Activated CD8-positive, alpha-beta memory T cell treated with anti-CD3 and anti-CD28 coated beads, Interleukin-2, amount 50 U/mL, for 24 hours (primary cell): ENCODE results near the gene ZNF23.
"Not testable (repeated sequence)": the region's sequence is repeated elsewhere in the genome, so short reads cannot be mapped to it uniquely, and the experiment has no call there.

Source experiments
- DNase-seq: peaks from one replicate; pipeline ENCODE4 v3.0.0-alpha.2; 2020; ENCODE audit errors: extremely low read depth

The ZNF23 gene

DNA sequence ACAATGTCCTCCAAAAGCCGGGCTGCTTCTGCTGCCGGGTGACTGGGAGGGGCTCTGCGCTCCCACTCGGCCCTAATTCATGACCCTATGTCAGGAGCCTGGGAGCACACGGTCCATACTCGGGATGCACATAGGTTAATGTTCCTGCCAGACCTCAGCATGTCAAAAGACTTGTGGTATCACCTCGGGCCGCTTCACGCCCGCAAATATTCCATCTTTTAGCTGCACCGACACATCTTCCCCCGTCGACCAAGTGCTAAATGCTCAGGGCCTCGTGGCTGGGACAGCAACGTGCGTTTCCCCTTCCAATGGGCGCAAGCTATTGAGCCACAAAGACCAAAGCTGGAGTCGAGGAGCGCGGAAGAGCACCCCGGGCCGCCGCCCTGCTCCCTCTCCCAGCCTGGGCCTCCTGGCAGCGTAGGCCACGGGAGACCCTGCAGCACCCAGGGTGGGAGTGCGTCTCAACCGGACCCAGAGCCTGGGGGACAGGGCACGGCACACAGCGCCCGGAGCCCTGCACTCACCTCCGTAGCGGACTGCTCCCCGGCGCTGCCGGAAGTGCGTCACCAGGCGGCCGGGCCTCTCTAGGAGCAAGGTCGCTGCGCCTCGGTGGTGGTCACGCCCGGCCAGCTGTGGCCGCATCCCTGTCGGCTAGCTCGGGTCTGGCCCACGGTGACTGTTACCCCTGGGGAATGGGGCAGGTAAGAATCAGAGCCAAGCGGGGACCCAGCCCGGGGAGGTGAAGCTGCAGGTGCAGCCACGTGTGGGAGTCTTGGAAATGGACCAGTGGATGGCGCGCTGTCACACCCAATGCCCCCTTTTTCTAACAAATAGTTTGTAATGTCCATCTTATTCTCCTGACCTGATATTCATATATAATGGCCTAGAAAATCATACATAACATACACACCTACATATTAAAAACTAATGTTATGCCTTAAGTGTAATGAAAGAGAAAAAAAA lies at the start of gene ZNF23:
Gene ZNF23 (minus strand): TSS at position 562 of the 963 bp plus-strand sequence. CDS start 5,451 bp downstream, outside the sequence.
- DNase-seq, result peak; percentile 38

DNA sequence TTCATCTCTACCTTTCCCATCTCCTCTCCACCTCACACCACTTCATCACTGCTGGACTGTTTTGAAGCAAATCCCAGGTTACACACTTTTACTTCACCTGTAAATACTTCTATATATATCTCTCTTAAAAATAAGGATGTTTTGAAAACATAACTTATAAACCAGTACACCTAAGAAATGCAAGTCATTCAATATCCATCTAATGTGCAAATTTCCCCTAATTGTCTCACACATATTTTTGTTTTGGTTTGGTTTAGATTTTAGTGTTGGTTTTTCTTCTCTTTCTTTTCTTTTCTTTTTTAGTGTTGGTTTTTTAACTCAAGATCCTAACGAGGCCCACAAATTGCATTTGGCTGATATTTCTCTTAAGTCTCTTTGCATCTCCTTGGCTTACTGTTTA lies 45.0 kb upstream of the ZNF23 start:
- DNase-seq, result no peak

DNA sequence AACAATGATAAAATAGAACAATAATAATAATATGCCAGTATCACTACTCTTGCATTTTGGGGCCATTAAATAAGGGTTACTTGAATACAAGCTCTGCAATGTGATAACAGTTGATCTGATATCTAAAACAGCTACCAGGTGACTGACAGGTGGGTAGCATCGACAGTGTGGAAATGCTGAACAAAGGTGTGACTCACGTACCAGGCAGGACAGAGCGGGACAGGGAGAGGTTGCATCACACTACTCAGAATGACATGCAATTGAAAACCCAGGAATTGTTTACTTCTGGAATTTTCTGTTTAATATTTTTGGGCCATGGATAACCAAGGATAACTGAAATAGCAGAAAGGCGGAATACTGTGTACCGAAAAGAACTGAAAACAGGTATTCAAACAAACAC lies 42.9 kb upstream of the ZNF23 start:
- DNase-seq, result no peak

DNA sequence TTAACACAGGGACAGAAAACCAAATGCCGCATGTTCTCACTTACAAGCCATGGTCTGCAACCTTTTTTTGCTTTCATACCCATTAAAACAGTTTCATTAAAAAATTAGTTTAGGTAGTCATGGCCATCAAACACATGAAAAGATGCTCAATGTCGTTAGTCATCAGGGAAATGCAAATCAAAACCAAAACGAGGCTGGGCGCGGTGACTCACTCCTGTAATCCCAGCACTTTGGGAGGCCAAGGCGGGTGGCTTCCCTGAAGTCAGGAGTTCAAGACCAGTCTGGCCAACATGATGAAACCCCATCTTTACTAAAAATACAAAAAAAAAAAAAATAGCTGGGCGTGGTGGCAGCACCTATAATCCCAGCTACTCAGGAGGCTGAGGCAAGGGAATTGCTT lies 42.0 kb upstream of the ZNF23 start:
- DNase-seq, result not testable (repeated sequence)

DNA sequence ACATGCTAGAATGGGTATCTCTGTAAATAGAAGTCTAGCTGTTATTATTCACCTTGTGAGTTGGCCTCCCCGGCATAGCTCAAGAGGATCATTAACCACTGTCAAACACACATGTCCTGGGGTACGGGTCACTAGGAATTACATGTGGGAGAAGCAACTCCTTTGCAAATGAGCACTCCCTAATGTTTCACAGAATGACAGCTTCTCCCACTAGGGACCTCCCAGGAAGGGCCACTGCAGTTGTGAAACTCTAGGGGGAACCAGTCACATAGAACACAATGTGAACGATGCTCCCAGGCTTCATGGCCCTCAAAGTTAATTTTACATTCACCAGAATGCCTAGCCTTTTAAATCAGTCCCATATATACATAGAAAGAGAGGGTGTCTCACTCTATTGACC lies 39.5 kb upstream of the ZNF23 start:
- DNase-seq, result no peak

DNA sequence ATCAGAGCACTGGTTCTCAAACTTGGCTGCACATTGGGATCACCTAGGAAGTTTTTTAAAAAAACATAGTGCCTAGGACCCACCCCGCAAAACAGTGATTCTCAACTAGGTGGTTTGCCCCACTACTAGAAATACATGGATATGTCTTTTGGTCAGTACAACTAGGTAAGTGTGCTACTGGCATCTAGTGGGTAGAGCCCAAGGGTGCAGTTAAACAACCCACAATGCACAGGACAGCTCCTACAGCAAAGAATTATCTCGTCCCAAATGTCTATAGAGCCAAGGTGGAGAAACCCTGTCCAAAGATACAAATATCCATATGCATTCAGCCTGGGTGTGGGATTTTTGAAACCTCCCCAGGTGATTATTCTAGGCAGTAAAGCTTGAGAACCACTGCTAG lies 38.9 kb upstream of the ZNF23 start:
- no peak for DNase-seq

DNA sequence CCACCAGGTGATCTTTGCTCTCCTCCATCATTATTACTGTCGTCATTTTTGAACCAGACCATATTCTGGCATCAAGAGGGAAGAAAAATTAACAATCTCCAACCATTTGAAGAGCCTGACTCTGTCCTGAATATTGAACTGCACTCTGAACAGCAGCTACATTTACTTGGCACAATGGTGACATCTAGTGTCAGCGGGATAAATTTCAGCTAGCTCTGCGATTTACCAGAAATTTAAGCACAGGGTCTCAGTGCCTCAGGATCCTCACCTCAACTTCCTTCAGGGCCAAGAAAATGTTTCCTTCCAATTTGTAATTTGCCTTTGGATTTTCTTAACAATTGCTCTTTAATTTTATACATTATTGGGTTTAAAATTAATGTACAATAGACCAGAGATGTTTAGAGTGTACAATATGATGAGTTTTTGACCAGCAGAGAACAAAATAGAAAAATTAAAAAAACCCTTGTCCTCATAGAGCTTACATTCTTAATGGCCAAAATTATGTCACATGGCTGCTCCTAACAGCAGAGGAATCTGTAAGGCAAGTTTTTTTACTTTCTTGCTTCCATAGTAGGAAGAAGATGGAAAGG lies 37.8 kb upstream of the ZNF23 start:
- no peak for DNase-seq

DNA sequence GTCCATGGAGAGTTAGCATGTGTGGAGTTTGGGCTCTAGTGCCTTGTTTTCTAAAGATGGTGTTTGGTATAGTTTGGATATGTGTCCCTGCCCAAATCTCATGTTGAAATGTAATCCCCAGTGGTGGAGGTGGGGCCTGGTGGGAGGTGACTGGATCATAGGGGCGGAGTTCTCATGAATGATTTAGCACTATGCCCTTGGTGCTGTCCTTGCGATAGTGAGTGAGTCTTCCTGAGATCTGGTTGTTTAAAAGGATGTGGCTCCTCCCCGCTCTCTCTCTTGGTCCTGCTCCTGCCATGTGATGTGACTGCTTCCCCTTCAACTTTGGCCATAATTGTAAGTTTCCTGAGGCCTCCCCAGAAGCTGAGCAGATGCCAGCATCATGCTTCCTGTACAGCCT lies 36.0 kb upstream of the ZNF23 start:
- DNase-seq, result no peak

DNA sequence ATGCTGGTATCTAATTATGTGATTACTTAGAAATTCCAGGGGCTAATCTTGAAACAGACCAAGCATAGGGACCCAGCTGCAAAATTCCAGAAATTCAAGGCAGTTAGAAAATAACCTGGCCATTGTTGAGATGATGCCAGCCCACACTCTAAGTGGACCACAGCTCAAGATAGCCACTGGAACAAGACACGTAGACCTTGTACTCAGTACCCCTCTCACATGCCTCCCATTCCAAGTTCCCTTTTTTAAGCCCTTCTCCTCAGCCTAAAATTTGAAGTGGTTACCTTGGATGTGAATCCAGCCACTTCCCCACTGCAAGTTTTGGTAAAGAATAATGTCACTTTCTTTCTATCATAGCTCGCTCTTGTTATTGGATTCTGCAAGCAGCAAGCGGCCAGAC lies 31.2 kb upstream of the ZNF23 start:
- no peak for DNase-seq

DNA sequence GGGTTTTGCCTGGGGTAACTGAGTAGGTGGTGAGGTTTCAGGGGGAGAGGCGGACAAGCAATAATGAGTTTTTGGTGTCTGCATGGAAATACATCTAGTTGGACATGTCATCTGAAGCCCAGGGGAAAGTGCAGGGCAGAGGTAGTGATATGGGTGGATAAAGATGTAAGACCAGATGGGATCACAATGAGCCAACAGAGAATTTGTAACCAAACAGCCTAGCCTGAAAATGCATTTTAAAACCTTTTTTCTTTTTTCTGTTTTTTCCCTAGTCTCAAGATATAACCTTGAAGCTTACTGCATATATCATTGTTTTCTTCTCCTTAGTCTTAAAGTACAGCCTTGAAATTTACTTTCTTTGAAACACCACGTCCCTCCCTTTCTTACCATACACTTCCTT lies 30.7 kb upstream of the ZNF23 start:
- DNase-seq, result no peak

DNA sequence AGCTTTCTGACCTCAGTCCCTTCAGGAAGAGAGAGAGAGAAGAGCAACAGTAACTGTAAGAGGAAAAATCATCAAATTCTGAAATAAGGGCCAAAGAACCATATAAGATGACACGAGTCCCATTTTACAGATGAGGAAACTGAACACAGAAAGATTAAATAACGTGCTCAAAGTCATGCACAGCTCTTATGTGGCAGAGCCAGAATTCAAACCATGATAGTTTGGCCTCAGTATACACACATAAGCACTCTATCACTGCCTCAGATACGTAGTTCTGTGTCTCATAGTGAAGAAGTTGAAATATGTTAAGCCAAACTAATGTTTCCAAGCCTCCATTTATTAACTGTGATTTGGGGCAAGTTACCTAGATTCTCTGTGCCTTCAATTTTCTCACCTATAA lies 29.0 kb upstream of the ZNF23 start:
- DNase-seq, result no peak

DNA sequence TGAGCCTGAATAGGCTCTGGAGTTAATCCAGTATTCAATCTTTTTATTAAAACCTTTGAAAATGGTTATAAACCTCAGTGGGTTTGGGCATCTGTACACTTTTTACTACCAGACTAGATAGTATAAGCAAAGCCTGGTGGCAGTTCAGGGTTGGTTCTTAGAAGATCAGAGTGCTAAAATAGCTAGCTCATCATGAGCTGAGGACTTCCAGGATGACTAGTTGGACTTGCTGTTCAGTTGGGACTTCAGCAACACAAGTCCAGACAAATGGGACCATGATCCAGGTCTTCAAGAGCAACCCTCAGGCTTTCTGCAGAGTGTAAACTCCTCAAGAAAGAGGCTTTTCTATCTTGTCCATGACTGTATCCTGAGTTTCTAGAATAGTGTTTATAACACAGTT lies 28.3 kb upstream of the ZNF23 start:
- no peak for DNase-seq

DNA sequence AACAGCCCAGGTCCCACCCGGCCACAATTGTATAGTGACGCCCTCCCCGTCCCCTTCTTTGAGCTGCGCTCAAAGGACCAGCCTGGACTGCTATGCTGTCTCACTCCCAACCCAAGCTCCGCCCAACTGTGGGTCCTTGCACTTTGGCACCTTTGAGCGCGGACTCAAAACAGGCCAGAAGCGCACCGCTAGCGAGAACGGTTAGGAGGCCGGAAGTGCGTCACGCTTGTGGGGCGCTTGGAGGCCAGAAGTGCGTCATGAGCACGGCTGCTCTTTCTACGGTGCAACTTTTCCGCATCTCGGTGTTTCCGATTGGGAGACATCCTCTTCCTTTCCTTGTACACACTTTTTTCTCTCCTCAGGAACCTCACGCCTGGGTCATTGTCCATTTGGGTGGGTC lies 27.1 kb upstream of the ZNF23 start, which contains the start of gene ZNF19:
Gene ZNF19 (minus strand): TSS at position 203 of the 400 bp plus-strand sequence. CDS start 7,210 bp downstream, outside the sequence.
- DNase-seq, result no peak

DNA sequence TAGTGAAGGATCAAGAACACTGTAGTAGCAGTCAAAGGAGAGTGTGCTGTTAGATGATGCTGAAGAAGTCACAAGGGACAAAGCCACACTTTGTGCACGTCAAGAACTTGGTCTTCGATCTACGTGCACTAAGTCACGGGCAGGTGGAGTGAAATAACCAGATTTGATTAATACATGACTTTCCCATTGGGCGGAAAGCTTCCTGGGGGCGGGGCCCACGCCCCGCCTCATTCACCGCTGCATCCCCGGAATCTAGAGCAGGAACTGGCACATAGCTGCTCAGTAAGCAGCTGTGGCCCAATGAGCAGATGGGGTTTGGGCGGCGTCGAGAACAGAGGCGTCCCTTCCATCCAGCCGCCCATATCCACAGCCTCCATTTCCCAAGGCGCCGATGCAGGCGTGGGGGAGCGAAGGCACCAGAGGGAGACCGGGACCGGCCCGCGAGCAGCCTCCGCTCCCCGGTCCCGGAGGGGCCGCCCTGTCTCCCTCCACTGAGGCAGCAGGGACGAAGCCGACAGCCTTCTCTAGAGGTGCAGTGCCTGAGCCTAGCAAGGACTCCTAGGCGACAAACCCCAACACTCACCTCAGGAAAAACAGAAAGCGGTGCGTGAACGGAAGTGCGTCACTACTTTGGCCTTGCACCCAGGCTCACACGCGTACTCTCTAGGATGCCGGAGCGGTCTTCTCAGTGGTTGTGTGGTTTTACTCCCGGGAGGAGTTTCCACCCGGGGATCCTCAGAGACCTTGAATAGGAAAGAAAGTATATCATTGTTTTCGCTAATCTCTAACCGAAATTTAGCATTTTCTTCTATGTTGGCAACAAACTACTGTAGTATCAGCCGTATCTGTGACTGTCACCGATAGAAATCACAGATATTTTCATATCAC lies 22.2 kb upstream of the ZNF23 start:
- peak; percentile 52 for DNase-seq

DNA sequence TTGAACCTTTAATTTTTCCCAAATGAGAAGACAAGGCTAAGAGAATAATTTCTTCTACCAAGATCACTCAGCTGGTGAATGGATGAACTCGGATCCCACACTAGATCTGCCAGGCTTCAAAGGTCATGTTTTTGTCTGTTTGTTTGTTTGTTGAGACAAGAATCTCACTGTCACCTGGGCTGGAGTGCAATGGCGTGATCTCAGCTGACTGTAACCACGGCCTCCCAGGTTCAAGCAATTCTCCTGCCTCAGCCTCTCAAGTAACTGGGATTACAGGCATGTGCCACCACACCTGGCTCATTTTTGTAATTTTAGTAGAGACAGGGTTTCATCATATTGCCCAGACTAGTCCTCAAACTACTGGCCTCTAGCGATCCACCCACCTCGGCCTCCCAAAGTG lies 20.5 kb upstream of the ZNF23 start:
- no peak for DNase-seq

DNA sequence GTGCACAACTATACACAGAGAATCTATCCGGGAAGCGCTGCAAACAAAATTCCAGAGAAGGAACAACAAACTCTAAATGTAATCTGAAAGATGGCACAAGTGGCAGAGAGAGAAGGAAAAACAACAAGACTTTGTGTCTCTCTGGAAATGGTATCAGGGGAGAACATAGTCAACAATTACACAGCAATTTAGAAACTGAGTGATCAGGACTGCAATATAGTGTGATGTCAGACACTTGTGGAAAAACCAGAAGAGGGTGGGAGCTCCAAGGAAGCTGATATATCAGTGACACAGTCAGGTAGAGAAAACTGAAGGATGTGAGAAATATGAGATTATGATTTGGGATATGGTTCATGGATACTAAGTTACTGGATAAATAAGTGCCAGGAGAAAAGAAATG lies 18.9 kb upstream of the ZNF23 start:
- DNase-seq, result no peak

DNA sequence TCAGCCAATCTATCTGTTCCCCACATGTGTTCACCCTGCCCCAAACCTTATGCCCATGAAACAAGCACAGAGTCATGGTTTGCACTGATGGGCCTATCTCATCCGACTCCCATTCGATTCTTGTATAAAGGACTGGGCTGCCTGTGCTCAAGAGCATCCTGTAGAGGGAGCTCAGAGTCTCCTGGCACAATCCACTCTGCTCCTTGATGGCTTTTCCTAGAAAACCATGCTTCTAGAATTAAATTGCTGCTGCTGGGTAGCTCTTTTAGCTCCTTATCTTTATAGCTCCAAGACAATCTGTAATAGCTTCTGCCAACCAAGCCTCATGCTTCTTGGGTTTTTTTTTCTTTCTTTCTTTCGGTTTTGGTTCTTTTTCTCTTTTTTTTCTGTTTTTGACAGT lies 17.4 kb upstream of the ZNF23 start:
- DNase-seq, result no peak

DNA sequence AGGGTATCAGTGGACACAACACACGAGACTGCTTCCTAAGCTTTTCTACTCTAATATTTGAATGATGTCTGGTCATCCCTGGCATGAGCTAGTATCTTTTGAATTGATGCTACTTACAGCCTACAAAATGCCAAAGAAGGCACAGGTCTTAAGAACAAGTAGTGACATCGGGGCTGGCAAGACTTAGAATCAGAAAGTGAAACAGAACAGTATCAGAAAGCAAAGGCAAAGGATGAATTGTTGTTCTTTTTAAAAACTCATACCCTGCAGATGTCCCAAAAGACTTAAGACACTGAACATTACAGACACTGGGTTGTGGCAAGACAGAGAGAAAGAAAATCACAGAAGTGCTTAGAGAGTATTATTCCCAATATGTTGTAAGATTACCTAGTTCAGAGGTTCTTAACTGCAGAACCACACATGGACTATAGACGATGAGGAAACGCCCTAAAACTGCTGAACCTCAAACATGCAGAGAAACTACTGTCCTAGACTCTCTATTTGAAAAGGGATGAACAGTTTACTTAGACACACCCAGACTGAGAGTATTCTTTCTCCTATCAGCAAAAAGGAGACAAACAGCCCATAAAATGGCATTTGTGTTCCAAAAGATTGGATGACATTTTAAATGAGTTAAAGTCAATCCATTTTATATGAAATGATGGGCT lies 14.5 kb upstream of the ZNF23 start:
- DNase-seq, result no peak

DNA sequence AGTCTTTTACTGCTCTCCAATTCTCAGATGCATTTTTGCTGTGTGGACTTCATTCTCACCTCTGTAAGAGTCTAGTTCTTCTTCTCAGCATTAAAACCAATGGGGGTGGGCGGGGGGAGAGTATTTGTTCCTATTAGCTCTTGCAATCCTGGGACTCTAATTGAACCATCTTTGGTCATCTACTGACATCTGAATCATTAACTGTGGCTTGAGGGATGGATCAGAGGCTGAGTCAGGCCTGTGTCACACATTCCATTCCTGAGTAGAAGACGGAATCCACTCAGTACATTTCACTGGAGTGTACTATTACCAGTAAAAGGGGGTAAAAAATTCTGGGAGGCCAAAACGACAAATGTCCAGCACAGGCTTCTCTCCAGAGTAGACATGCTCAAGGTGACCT lies 12.8 kb upstream of the ZNF23 start:
- no peak for DNase-seq

DNA sequence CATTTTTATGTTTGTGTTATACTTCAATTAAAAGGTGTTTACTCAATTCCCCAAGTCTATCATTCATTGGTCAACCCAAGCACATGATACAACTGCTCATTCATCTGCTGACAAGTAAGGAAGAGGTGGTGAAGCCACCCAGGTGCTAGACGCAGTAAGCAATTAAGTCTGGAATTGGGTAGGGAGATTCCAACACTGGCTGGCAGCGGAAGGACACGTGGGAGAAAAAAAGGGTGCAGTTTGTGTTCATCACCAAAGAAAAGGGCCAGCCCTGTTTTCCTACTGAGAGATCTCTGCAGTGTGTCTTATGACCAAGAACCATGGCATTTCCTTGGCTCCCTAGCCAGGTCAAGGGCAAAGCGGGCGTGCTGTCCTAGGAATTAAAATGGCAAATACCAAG lies 11.8 kb upstream of the ZNF23 start:
- DNase-seq, result no peak

DNA sequence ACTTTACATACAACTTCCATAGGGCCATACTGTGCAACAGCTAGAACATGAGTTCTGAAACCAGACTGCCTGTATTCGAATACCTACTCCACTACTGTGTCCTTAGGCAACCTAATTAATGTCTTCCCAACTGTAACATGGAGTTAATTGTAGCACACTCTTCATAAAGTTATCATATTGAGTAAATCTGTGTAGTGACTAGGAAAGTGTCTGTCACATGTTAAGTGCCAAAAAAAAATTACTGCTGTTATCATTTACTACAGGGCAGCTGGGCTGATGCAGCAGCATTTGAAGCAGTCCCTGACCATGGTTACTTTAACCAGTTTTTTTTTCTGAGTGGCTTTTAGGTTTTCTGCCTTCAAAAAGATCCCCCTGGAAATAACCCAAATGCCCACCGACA lies 10.9 kb upstream of the ZNF23 start:
- DNase-seq, result no peak

DNA sequence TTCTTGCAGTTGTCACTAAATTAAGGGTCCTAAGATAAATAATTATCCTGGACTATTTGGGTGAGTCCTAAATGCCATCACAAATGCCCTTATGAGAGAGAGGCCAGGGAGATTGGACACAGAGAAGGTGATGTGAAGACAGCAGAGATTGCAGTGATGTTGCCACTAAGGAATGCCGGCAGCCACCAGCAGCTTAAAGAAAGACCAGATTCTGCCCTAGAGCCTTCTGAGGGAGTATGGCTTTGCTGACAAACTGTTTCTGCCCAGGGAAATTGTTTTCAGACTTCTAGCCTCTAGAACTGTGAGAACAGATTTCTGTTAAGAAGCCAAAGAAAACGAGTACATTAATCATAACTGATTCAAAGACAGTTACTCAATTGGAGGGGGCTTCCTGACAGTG lies 10.0 kb upstream of the ZNF23 start:
- no peak for DNase-seq
